Adrenal gland (tissue), 5 donors: ENCODE measurements around the gene TMCC1.

Experiments used
- POLR2A ChIP-seq, 2 donors: fragments of 450-650 bp; IDR thresholded peaks; one replicate each; pipeline ENCODE4 v1.6.1; 2017; ENCODE audit warnings: antibody characterized with exemption in 2 of 2, mild to moderate bottlenecking in 2 of 2, moderate library complexity in 1 of 2
- TF ChIP-seq, protein P1 (sequence below), 6 experiments: fragments of 450-650 bp in 4 of 6; fragments of 200-600 bp in 2 of 6; sonication (generic) in 1 of 6; IDR thresholded peaks; 1 replicate in 5 of 6; 2 replicates in 1 of 6; pipeline versions ENCODE4 v1.5.1 to v1.8.0; 2016 to 2021; ENCODE audit warnings: antibody characterized with exemption in 6 of 6, mild to moderate bottlenecking in 2 of 6, moderate library complexity in 1 of 6
- donor health status: DM: no; HTN: no; CAD: no.

DNA sequence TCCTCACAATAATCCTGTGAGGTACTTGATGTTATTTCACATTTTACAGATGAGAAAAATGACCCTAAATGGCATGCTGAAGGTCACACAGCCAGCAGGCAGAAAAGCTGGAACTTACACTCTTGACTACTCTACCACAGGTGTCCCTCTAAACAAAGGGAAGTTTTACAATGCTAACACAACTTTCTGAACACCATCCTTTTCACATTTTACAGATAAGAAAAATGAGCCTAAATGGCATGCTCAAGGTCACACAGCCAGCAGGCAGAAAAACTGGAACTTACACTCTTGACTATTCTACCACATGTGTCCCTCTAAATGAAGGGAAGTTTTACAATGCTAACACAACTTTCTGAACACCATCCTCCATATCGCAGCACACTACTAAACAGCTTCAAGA lies 35.6 kb downstream of the TMCC1 start:
- TF ChIP-seq, protein P1, sequence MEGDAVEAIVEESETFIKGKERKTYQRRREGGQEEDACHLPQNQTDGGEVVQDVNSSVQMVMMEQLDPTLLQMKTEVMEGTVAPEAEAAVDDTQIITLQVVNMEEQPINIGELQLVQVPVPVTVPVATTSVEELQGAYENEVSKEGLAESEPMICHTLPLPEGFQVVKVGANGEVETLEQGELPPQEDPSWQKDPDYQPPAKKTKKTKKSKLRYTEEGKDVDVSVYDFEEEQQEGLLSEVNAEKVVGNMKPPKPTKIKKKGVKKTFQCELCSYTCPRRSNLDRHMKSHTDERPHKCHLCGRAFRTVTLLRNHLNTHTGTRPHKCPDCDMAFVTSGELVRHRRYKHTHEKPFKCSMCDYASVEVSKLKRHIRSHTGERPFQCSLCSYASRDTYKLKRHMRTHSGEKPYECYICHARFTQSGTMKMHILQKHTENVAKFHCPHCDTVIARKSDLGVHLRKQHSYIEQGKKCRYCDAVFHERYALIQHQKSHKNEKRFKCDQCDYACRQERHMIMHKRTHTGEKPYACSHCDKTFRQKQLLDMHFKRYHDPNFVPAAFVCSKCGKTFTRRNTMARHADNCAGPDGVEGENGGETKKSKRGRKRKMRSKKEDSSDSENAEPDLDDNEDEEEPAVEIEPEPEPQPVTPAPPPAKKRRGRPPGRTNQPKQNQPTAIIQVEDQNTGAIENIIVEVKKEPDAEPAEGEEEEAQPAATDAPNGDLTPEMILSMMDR (IDR thresholded peaks at IDR 0.05): no peak
- TF ChIP-seq POLR2A (IDR thresholded peaks at IDR 0.05): no peak
